HG03139 (cell line): Measurements from ENCODE around the gene TEX44.
"Not testable (repeated sequence)": the region's sequence is repeated elsewhere in the genome, so short reads cannot be mapped to it uniquely, and the experiment has no call there.

Source experiments
- ATAC-seq: cut with Tn5 transposase; IDR thresholded peaks from one replicate; pipeline ENCODE4 v1.9.1; 2021; ENCODE audit not compliant: unreplicated experiment

TEX44 gene

DNA sequence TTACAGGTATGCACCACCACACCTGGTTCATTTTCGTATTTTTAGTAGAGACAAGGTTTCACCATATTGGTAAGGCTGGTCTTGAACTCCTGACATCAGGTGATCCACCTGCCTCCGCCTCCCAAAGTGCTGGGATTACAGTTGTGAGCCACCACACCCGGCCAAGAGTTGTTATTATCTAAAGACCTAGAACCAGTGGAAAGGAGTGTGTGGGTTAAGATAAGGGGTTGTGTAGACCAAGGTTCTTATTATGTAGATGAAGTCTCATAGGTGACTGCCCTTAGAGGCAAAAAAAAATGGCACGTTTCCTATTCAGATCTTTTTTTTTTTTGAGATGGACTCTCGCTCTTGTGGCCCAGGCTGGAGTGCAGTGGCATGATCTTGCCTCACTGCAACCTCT lies 21.7 kb upstream of the TEX44 start:
- ATAC-seq = not testable (repeated sequence)

GRCh38 chr2:231571661-231572191 lies 20.9 kb upstream of the TEX44 start:
- no peak for ATAC-seq

DNA sequence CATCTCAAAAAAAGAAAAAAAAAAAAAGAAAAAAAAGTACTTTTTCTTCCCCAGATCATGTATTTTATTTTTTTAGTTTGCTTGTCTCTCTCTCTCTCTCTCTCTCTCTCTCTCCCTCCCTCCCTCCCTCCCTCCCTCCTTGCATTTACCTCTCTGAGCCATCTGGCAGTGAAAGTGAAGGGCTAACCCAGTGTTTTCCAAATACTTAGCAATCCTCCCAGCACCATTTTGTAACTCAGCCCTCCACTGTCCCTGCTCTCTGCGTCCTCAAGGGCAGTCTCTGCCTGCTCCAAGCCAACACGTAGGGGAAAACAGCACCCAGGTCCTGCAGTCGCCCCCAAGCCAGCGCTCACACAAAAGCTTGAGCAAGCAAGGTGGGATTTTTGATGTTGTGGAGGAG lies 19.6 kb upstream of the TEX44 start:
- no peak for ATAC-seq

GRCh38 chr2:231573698-231574421 lies 18.8 kb upstream of the TEX44 start:
- ATAC-seq = no peak

GRCh38 chr2:231575612-231576256 lies 16.9 kb upstream of the TEX44 start:
- no peak for ATAC-seq

GRCh38 chr2:231576465-231576864 lies 16.2 kb upstream of the TEX44 start:
- no peak for ATAC-seq

GRCh38 chr2:231578655-231579054 lies 14.0 kb upstream of the TEX44 start:
- not testable (repeated sequence) for ATAC-seq

DNA sequence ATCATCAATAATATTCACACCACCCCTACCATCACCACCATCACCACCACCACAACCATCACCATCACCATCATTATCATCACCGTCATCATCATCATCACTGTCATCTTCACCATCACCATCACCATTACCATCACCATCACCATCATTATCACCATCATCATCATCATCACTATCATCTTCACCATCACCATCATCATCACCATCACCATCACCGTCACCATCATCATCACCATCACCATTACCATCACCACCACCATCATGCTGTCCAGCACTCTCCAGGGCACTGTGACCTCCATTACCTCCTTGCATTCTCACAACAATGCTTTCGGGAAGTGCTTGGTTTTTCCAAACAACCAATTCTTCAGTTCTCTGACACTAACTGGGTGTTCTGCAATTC lies 13.1 kb upstream of the TEX44 start:
- no peak for ATAC-seq

- no peak for ATAC-seq
Observed at GRCh38 chr2:231581328-231581727, 11.3 kb upstream of the TEX44 start.

DNA sequence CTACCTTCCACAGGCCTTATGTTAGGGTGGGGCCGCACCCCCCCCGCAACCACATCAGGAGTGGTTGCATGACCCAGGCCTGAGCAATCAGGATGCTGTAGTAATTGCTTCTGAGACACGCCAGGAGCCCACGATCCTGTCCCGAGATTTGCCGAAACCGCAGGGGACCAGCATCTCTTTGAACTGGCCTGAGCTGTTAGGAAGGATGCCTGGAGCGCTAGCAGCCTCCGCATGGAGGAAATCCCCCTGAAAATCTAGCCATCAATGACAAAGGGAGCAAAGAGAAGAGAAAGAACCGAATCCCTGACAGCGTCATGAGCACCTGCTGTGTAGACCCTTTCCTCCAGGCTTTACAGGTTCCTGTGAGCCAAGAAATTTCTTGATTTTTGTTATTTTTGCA lies 8.7 kb upstream of the TEX44 start:
- ATAC-seq = no peak

GRCh38 chr2:231587744-231588143 lies 4.9 kb upstream of the TEX44 start:
- ATAC-seq = not testable (repeated sequence)

GRCh38 chr2:231589656-231590055 lies 3.0 kb upstream of the TEX44 start:
- ATAC-seq = no peak

DNA sequence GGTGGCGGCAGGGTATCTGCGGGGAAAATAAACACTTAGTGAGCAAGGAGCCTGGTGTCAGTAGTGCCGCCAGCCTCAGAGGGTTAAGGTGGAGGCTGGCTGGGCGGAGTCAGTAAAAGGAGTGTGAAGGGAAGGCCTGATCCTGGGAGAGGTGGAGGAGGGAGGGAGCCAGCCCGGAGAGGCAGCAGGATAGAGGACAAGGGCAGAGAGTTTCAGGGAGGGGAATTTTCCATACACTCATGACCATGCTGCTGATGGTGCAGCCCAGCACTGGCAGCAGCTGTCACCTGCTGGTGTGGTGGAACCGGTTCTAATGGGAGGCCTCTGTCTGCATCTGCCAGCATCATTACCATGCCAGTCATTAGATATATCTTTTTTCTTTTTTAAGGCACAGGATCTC lies 2.0 kb upstream of the TEX44 start:
- ATAC-seq = no peak

GRCh38 chr2:231593666-231594065 lies 1.0 kb downstream of the TEX44 start:
- ATAC-seq = no peak

GRCh38 chr2:231597014-231597611 lies 4.4 kb downstream of the TEX44 start:
- ATAC-seq = no peak

DNA sequence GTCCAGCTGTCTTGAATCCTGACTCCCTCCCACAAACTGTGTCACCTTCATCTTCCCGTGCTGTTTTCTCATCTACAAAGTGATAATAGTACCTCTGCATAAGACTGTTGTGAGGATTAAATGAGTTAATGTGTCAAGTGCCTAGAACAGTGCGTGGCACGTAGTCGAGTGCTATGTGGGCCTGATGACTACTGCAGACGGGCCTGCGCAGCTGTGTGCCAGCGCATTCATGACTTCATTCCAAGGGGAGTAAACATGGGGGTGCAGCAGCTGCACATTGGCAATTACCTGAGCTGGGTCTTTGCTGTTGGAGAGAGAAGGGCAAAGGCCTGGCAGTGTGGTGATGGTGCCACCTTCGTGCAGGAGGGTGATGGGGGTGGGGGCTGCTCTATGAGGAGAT lies 5.0 kb downstream of the TEX44 start:
- ATAC-seq = no peak

- no peak for ATAC-seq
Observed at GRCh38 chr2:231600619-231601355, 8.1 kb downstream of the TEX44 start.

DNA sequence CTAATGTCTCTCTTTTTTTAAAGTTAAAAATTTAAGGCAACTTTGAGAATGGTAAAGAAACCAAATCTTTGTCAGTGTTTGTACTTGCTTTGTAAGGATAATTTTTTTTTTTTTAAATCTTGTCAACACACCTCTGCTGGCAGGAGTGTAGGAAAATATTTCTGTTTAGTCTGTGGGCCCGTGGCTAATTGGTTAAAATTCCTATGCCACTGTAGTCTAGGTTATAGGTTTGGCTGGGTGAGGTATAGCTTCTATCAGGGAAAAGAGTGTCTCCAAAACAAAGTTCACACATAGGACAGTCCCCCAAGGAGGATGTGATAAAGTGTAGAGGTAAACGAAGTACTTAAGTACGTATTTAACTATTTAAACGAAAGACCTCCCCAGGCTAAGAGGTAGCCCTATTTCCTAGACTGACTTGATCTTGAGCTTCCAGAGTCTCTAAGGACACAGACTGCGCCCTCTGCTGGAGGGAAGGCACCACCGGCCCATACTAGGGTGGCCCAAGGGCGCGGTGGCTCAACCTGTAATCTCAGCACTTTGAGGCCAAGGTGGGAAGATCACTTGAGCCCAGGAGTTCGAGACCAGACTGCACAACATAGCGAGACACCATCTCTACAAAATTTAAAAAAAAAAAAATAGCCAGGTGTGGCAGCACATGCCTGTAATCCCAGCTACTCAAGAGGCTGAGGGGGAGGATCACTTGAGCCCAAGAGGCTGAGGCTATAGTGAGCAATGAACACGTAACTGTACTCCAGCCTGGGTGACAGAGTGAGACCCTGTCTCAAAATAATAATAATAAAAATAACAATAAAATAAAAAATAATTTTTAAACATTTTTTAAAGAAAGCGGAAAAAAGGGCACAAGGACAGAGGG lies 8.9 kb downstream of the TEX44 start:
- no peak for ATAC-seq

GRCh38 chr2:231602859-231603467 lies 10.3 kb downstream of the TEX44 start:
- no peak for ATAC-seq

DNA sequence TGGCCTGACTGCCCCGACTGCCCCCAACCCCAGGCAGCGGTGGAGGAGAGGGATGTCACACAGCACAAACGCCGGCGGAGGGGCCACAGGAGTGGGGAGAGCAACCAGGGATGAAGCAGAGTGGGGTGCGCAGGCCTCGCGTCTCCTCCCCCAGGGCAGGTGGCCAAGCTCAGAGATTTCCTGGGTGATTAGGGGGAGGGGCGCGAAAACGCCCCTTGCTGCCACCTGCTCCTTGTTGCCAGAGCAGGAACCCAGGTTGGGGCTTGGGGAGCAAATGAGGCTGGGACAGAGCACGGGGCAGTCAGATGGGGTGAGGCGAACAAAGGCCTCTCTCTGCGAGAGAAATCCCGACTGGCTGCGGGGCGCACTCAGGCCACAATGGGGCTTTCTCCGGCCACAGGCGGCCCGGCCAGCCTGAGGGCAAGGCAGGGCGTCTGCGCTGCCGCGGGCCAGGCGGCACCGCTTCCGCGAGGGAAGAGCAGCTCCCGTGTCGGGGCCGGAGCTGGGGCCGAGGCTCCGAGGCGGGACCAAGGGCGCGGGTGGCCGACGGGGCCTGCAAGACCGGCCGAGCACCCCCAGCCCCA lies 11.5 kb downstream of the TEX44 start:
- ATAC-seq = peak; percentile 36
